Panc1 (cell line): ENCODE measurements around the gene PHF19. TPM values are rescaled to one million over a fixed set of nuclear protein-coding genes. Genes with fewer than 3 reads are reported as not detected.

ENCODE experiments used
- ATAC-seq: fragments of 200-7000 bp; cut with Tn5 transposase; 2 replicates; pipeline ENCODE4 v1.9.1; 2020; ENCODE audit warnings: mild to moderate bottlenecking, moderate library complexity
- BruUV-seq: library from RNA; stranded (reverse); fragments of 400-500 nt; replicated peaks from 2 replicates; lab custom pipeline; 2021; lab: Mats Ljungman, UMichigan
- CTCF ChIA-PET: fragments of 300-600 bp; sonication (Branson Sonifier 250); formaldehyde crosslinking; loops from one replicate; lab custom pipeline; 2022; ENCODE audit warnings: antibody characterized with exemption; lab: Charles Lee
- POLR2A ChIA-PET: fragments of 300-600 bp; sonication (Branson Sonifier 250); formaldehyde crosslinking; loops from one replicate; lab custom pipeline; 2022; ENCODE audit warnings: antibody characterized with exemption; lab: Charles Lee
- DNase-seq: peaks from one replicate; pipeline ENCODE4 v3.0.0-alpha.2; 2010; ENCODE audit warnings: low read depth, low spot score
- H3K27ac ChIP-seq: 2 replicates; pipeline ENCODE4 v1.5.1; 2011; ENCODE audit warnings: mild to moderate bottlenecking, low read length, inconsistent platforms
- H3K27me3 ChIP-seq: fragments of 200-500 bp; sonication (Bioruptor generic); 2 replicates; pipeline ENCODE4 v1.6.0; 2014; ENCODE audit warnings: low read length, inconsistent platforms; ENCODE audit not compliant: control insufficient read depth, insufficient read depth
- H3K36me3 ChIP-seq: fragments of 200-500 bp; sonication (Bioruptor generic); 2 replicates; pipeline ENCODE4 v1.5.1; 2014; ENCODE audit warnings: inconsistent platforms, mild to moderate bottlenecking, low read length, moderate library complexity; ENCODE audit not compliant: control insufficient read depth, insufficient read depth
- H3K4me1 ChIP-seq: 2 replicates; pipeline ENCODE4 v1.5.1; 2011; ENCODE audit warnings: inconsistent platforms, mild to moderate bottlenecking, low read length, moderate library complexity; ENCODE audit not compliant: control insufficient read depth, insufficient read depth
- H3K4me3 ChIP-seq, 2 experiments: 2 replicates each; pipeline ENCODE4 v1.5.1; 2011 to 2012; ENCODE audit warnings: low read depth in 2 of 2, low read length in 2 of 2, mild to moderate bottlenecking in 2 of 2, inconsistent platforms in 1 of 2, moderate library complexity in 1 of 2
- H3K9me3 ChIP-seq: fragments of 200-500 bp; sonication (Bioruptor generic); 2 replicates; pipeline ENCODE4 v1.5.1; 2014; ENCODE audit warnings: low read depth, mild to moderate bottlenecking, inconsistent platforms, low read length, moderate library complexity; ENCODE audit not compliant: control insufficient read depth, insufficient read depth
- CTCF ChIP-seq: fragments of 450-650 bp; IDR thresholded peaks from 2 replicates; pipeline ENCODE4 v1.5.1; 2017; ENCODE audit warnings: mild to moderate bottlenecking
- POLR2AphosphoS5 ChIP-seq: IDR thresholded peaks from 2 replicates; pipeline ENCODE4 v1.6.1; 2012; ENCODE audit warnings: mild to moderate bottlenecking, low read depth, low read length, moderate library complexity
- REST ChIP-seq, 2 experiments: IDR thresholded peaks; 2 replicates each; pipeline ENCODE4 v1.6.1; 2011 to 2012; ENCODE audit warnings: low read depth in 2 of 2, control low read depth in 1 of 2, low read length in 1 of 2, mild to moderate bottlenecking in 1 of 2, moderate library complexity in 1 of 2; ENCODE audit not compliant: insufficient read depth in 1 of 2
- SIN3A ChIP-seq: IDR thresholded peaks from 2 replicates; pipeline ENCODE4 v1.6.1; 2012; ENCODE audit warnings: low read depth, mild to moderate bottlenecking, low read length, moderate library complexity, borderline replicate concordance; ENCODE audit not compliant: insufficient read depth
- TCF7L2 ChIP-seq: IDR thresholded peaks from 2 replicates; pipeline ENCODE4 v1.6.1; 2011; ENCODE audit warnings: mild to moderate bottlenecking, low read depth, low read length, inconsistent platforms
- in situ Hi-C: cut with HindIII; loops from 2 replicates; pipeline ENCODE4 v1.10.0; 2016; ENCODE audit warnings: low sequenced_read_pairs, low pct_unique_long_range_greater_than_20kb
- intact Hi-C: fragments of 100-400 bp; cut with micrococcal nuclease; formaldehyde crosslinking; loops from one replicate; pipeline ENCODE4 v1.10.0; 2022; ENCODE audit not compliant: unreplicated experiment
- total RNA-seq: library from RNA; stranded (reverse); gene quantifications from one replicate; pipeline ENCODE4 v1.2.1, GENCODE V29; 2021; ENCODE audit not compliant: unreplicated experiment

The PHF19 gene
- total RNA-seq, 1 experiment from 2014 or later, result 91.1 TPM

GRCh38 chr9:120865809-120866208, 11.2 kb downstream of the PHF19 start:
- POLR2A ChIA-PET, result no interaction called here
- no peak for TF ChIP-seq CTCF
- no peak for TF ChIP-seq SIN3A
- no peak for TF ChIP-seq POLR2AphosphoS5
- no peak for TF ChIP-seq REST (IDR thresholded peaks at IDR 0.05; ENCODE audit: insufficient read depth in 1 of 2, low read depth in 2 of 2, low read length in 1 of 2)
- TF ChIP-seq TCF7L2, result no peak
- H3K36me3 ChIP-seq, result peaks cover 2% of the 10 kb centered on the region; the same call in 1 of the 2 replicates

GRCh38 chr9:120865176-120865575, 11.8 kb downstream of the PHF19 start:
- POLR2A ChIA-PET, result no interaction called here
- no peaks in the 10 kb centered on the region for H3K27me3 ChIP-seq
- H3K9me3 ChIP-seq, result no peaks in the 10 kb centered on the region
- BruUV-seq, result no TSS peak
- CTCF ChIA-PET, result no interaction called here
- ATAC-seq, result no peak
- peaks cover 14% of the 10 kb centered on the region for H3K4me1 ChIP-seq
- intact Hi-C loops (no loop called here), in situ Hi-C loops (no loop called here)
- TF ChIP-seq CTCF (no peak), REST (IDR thresholded peaks at IDR 0.05; ENCODE audit: insufficient read depth in 1 of 2, low read depth in 2 of 2, low read length in 1 of 2) (no peak)
- no peak for DNase-seq
- no peak overlapping the region for H3K27ac ChIP-seq
- peaks cover 2% of the 10 kb centered on the region; the same call in 1 of the 2 replicates for H3K36me3 ChIP-seq
- H3K4me3 ChIP-seq, result no peak overlapping the region

More at GRCh38 chr9:120865809-120866208, 11.2 kb downstream of the PHF19 start:
- Histone ChIP-seq H3K9me3 (no peaks in the 10 kb centered on the region), H3K4me1 (peaks cover 16% of the 10 kb centered on the region), H3K4me3 (no peak overlapping the region), H3K27ac (no peak overlapping the region), H3K27me3 (no peaks in the 10 kb centered on the region)
- CTCF ChIA-PET, result no interaction called here
- in situ Hi-C loops, result no loop called here
- intact Hi-C loops, result no loop called here
- ATAC-seq (no peak), DNase-seq (no peak)
- no TSS peak for BruUV-seq
